Transverse colon (tissue), 4 donors: ENCODE measurements around the gene SPECC1. TPM values are rescaled to one million over a fixed set of nuclear protein-coding genes. Genes with fewer than 3 reads are reported as not detected.
A peak's percentile ranks its signal among the peaks of the same experiment; 100 is the strongest.

Source experiments
- DNase-seq: peaks from one replicate; pipeline ENCODE4 v3.0.0-alpha.2; 2019
- H3K27ac ChIP-seq, 4 donors: fragments of 200-600 bp; sonication (generic); 2 replicates each; pipeline ENCODE4 v1.5.1; 2016 to 2018; ENCODE audit warnings: inconsistent platforms in 4 of 4
- H3K27me3 ChIP-seq: fragments of 200-600 bp; sonication (generic); 2 replicates; pipeline ENCODE4 v1.5.1; 2017; ENCODE audit warnings: inconsistent platforms
- H3K36me3 ChIP-seq, 4 donors: fragments of 200-600 bp; sonication (generic); 2 replicates each; pipeline ENCODE4 v1.5.1; 2017 to 2019; ENCODE audit warnings: inconsistent platforms in 4 of 4
- H3K4me1 ChIP-seq, 4 donors: fragments of 200-600 bp; sonication (generic); 2 replicates each; pipeline ENCODE4 v1.5.1; 2017 to 2020; ENCODE audit warnings: inconsistent platforms in 4 of 4
- H3K4me3 ChIP-seq, 4 donors: fragments of 200-600 bp; sonication (generic); 1 replicate in 1 of 4; 2 replicates in 3 of 4; pipeline versions ENCODE4 v1.5.1 to v1.6.1; 2017 to 2019; ENCODE audit warnings: inconsistent platforms in 4 of 4
- H3K9me3 ChIP-seq, 2 donors: fragments of 200-600 bp; sonication (generic); 2 replicates each; pipeline ENCODE4 v1.5.1; 2017 to 2019; ENCODE audit warnings: inconsistent platforms in 2 of 2
- CTCF ChIP-seq, 5 experiments: fragments of 200-600 bp in 3 of 5; fragments of 450-650 bp in 2 of 5; sonication (generic) in 3 of 5; IDR thresholded peaks; 1 replicate in 2 of 5; 2 replicates in 3 of 5; pipeline ENCODE4 v1.5.1; 2016 to 2017; ENCODE audit warnings: antibody characterized with exemption in 5 of 5, inconsistent platforms in 3 of 5, mild to moderate bottlenecking in 2 of 5, moderate library complexity in 1 of 5
- EP300 ChIP-seq: sonication (generic); formaldehyde crosslinking; IDR thresholded peaks from one replicate; pipeline ENCODE4 v1.6.1; 2017; ENCODE audit warnings: antibody characterized with exemption, low read depth
- POLR2A ChIP-seq: fragments of 450-650 bp; IDR thresholded peaks from one replicate; pipeline ENCODE4 v1.6.1; 2016; ENCODE audit warnings: antibody characterized with exemption, mild to moderate bottlenecking, moderate library complexity
- POLR2AphosphoS5 ChIP-seq, 3 donors: sonication (generic); formaldehyde crosslinking; IDR thresholded peaks; one replicate each; pipeline ENCODE4 v1.6.1; 2016; ENCODE audit warnings: antibody characterized with exemption in 3 of 3
- WGBS, 2 donors: methylation state at CpG; one replicate each; pipeline ENCODE4 v1.1.5; 2018; ENCODE audit warnings: low coverage in 1 of 2; 5-methylcytosine and 5-hydroxymethylcytosine counted together
- in situ Hi-C, 4 donors: fragments of 200-750 bp; cut with MboI; loops; one replicate each; pipeline versions ENCODE4 v1.15.0 to v1.15.1; 2017; ENCODE audit warnings: low sequenced_read_pairs in 3 of 4, low pct_ligation_motif_present in 1 of 4, low pct_unique_long_range_greater_than_20kb in 1 of 4
- intact Hi-C: fragments of 100-400 bp; cut with DNase I; formaldehyde crosslinking; loops from one replicate; pipeline ENCODE4 v1.15.1; 2023; ENCODE audit warnings: low total_unique reads
- total RNA-seq, 4 donors: library from RNA; depleted of rRNA; stranded (reverse); fragments of >200 nt; gene quantifications; one replicate each; pipeline ENCODE4 v1.1.0, GENCODE V29; 2016

The SPECC1 gene
- total RNA-seq, 4 donors from 2014 or later = 117 to 141 (median 125) TPM

DNA sequence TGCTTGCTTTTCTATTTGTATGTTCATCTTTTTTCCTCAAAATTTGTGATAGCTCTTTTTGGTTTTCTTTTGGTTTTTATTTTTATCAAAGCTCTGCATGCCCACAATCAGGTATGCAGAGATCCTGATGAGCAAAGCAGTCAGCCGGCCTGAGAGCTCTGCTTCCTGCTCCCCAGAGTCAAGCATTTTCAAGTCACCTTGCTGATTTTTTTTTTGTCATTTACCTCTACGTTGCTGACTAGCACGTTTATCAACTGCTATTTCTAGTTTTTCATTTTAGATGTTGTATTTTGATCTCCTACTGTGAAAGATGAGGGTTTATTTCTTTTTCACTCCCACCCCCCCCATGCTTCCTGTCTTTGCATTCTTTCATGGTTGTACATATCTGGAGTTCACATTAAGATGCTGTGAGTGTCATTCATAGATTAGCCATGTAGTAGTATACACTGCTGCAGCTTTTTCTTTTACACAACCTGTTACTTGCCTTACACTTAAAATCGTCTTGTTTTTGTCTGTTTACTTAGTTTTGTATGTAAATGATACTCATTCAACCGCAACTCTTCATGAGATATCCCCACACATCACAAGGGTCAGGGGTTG lies 262.0 kb downstream of the SPECC1 start:
- H3K27me3 ChIP-seq = no peaks in the 10 kb centered on the region
- H3K9me3 ChIP-seq = no peaks in the 10 kb centered on the region
- H3K4me3 ChIP-seq = no peak overlapping the region
- H3K4me1 ChIP-seq = peaks cover 0 to 4% (median 0%) of the 10 kb centered on the region in 4 donors
- DNase-seq = no peak
- in situ Hi-C loops (no loop called here), intact Hi-C loops (no loop called here)
- no peaks in the 10 kb centered on the region for H3K36me3 ChIP-seq
- 74 to 80% methylated on average over 5 of the region's 5 CpGs for WGBS, 2 donors
- H3K27ac ChIP-seq = no peak overlapping the region
- no peak for TF ChIP-seq CTCF (IDR thresholded peaks at IDR 0.05)
- no peak for TF ChIP-seq EP300
- no peak for TF ChIP-seq POLR2AphosphoS5 (IDR thresholded peaks at IDR 0.05)
- no peak for TF ChIP-seq POLR2A

DNA sequence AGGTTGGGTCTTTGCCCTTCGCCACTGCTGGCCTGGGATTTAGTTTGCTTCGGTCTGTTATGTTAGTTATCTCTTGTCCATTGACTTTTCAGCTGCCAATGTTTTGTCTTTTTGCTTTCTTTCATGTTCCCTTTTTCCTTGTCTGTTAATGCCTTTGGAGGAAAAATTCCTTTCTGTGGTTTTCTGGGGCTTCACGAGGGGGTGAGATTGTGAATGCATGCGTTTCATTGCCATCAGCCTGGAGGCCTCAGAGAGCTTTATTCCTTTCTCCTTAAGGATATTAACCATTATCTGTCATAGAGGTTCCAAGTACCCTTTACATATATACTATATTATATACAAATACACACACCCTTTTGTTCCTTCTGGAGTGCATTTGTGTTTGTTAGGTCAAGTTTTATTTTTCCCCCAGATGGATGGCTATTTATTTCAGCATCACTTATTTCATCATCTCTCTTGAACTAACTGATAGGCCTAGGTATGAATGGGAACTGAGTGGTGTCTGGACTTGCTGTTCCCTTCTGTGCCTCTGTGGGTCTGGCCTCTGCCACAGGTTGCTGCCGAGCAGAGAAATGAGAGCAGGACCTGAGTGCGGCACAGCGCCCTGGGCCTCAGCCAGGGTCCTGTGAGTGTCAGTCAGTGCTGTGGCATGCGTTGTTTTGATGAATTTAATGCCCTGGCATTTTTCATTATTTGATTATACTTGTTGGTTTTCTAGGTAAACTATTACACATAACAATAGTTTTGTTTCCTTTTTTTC lies 264.8 kb downstream of the SPECC1 start:
- H3K4me1 ChIP-seq = peaks cover 0 to 6% (median 0%) of the 10 kb centered on the region in 4 donors
- H3K27me3 ChIP-seq = no peaks in the 10 kb centered on the region
- in situ Hi-C loops (no loop called here), intact Hi-C loops (no loop called here)
- TF ChIP-seq POLR2AphosphoS5 (IDR thresholded peaks at IDR 0.05) (no peak), EP300 (no peak), POLR2A (no peak), CTCF (IDR thresholded peaks at IDR 0.05) (no peak)
- WGBS, 2 donors = 81 to 97% methylated on average over 3 to 8 of the region's 8 CpGs
- no peak overlapping the region for H3K27ac ChIP-seq
- H3K4me3 ChIP-seq = no peak overlapping the region
- no peak for DNase-seq
- no peaks in the 10 kb centered on the region for H3K36me3 ChIP-seq
- H3K9me3 ChIP-seq = no peaks in the 10 kb centered on the region

- WGBS, 2 donors = 93 to 100% methylated on average over 1 to 2 of the region's 2 CpGs
- in situ Hi-C loops = no loop called here
- no peak for TF ChIP-seq EP300
- no peak for TF ChIP-seq CTCF (IDR thresholded peaks at IDR 0.05)
- no peak for TF ChIP-seq POLR2A
- no peak for TF ChIP-seq POLR2AphosphoS5 (IDR thresholded peaks at IDR 0.05)
Observed at GRCh38 chr17:20275653-20276052, 266.5 kb downstream of the SPECC1 start.

GRCh38 chr17:20276421-20276820 lies 267.3 kb downstream of the SPECC1 start:
- Histone ChIP-seq H3K27ac (peak overlapping the region in 2 of 4 donors; percentile 16 to 17), H3K36me3 (no peaks in the 10 kb centered on the region), H3K27me3 (no peaks in the 10 kb centered on the region), H3K9me3 (no peaks in the 10 kb centered on the region), H3K4me1 (peaks cover 0 to 6% (median 0%) of the 10 kb centered on the region in 4 donors), H3K4me3 (no peak overlapping the region)
- DNase-seq = no peak
- TF ChIP-seq POLR2A = no peak
- no peak for TF ChIP-seq POLR2AphosphoS5 (IDR thresholded peaks at IDR 0.05)
- in situ Hi-C loops (no loop called here), intact Hi-C loops (no loop called here)
- WGBS, 2 donors = 59 to 83% methylated on average over 1 to 2 of the region's 2 CpGs

More at GRCh38 chr17:20275653-20276052, 266.5 kb downstream of the SPECC1 start:
- intact Hi-C loops = no loop called here
- Histone ChIP-seq H3K36me3 (no peaks in the 10 kb centered on the region), H3K27ac (no peak overlapping the region), H3K27me3 (no peaks in the 10 kb centered on the region), H3K4me3 (no peak overlapping the region), H3K4me1 (peaks cover 0 to 6% (median 0%) of the 10 kb centered on the region in 4 donors), H3K9me3 (no peaks in the 10 kb centered on the region)
- no peak for DNase-seq
